ENCODE results near the gene IGSF22.

The IGSF22 gene

DNA sequence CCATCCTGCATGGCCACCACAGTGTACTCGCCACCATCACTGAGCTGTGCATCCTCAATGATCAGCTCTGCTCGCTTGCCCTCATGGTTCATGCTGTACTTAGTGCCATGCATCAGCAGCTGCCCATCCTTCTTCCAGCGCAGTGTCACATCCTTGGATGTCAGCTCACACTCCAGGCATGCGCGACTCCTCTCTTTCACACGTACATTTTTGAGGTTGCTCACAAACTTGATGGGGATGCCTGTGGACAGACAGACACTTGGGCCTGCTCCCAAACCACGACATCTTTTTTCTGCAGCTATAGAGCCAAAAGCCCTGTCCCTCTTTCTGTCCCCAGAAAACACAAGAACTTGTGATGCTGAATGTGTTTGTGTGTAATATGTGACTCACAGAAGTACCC is 10.5 kb downstream of the IGSF22 start:
- no peak for DNase-seq (ENCODE audit: low spot score)
- no peak overlapping the region for H3K4me3 ChIP-seq
- no peak for TF ChIP-seq CTCF (IDR thresholded peaks at IDR 0.05)
- no peak overlapping the region for H3K27ac ChIP-seq

- no peak for TF ChIP-seq CTCF (IDR thresholded peaks at IDR 0.05)
Observed at GRCh38 chr11:18714443-18714780, 11.6 kb downstream of the IGSF22 start.

GRCh38 chr11:18713646-18714442 is 12.1 kb downstream of the IGSF22 start:
- Histone ChIP-seq H3K27ac (no peak overlapping the region), H3K4me3 (no peak overlapping the region)
- TF ChIP-seq CTCF (IDR thresholded peaks at IDR 0.05) = no peak
- DNase-seq (ENCODE audit: low spot score) = no peak

More at GRCh38 chr11:18714443-18714780, 11.6 kb downstream of the IGSF22 start:
- Histone ChIP-seq H3K4me3 (no peak overlapping the region), H3K27ac (no peak overlapping the region)
- no peak for DNase-seq (ENCODE audit: low spot score)

- DNase-seq (ENCODE audit: low spot score) = no peak
- H3K27ac ChIP-seq = no peak overlapping the region
- TF ChIP-seq CTCF (IDR thresholded peaks at IDR 0.05) = no peak
- no peak overlapping the region for H3K4me3 ChIP-seq
Observed at GRCh38 chr11:18710545-18710944, 15.4 kb downstream of the IGSF22 start.

DNA sequence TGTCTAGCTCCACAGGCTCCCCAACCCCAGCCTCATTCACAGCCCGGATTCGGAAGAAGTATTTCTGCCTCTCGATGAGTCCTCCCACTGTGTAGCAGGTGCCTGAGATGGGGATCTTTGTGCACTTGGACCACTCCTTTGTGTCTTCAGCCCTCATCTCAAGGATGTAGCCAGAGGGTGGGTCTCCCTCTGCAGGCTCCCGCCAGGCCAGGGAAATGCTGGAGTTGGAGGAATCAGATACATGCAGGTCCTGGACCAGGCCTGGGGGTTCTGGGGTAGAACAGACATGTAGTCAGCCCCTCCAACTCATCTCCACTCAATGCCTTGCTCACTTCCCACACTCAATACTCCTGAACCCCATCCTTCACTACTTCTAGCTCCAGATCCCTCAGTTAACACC is 16.6 kb downstream of the IGSF22 start:
- DNase-seq (ENCODE audit: low spot score) = no peak
- TF ChIP-seq CTCF (IDR thresholded peaks at IDR 0.05) = no peak

GRCh38 chr11:18707811-18708340 is 18.1 kb downstream of the IGSF22 start:
- TF ChIP-seq CTCF (IDR thresholded peaks at IDR 0.05) = no peak
- no peak overlapping the region for H3K4me3 ChIP-seq
- no peak overlapping the region for H3K27ac ChIP-seq
- no peak for DNase-seq (ENCODE audit: low spot score)

More for the DNA sequence above, 16.6 kb downstream of the IGSF22 start:
- no peak overlapping the region for H3K4me3 ChIP-seq
- H3K27ac ChIP-seq = no peak overlapping the region

Measured in coronary artery (tissue), 2 donors.